ENCODE data around the gene GSPT1. TPM values are rescaled to one million over a fixed set of nuclear protein-coding genes. Genes with fewer than 3 reads are reported as not detected.
A peak's percentile ranks its signal among the peaks of the same experiment; 100 is the strongest.
"Not testable (repeated sequence)": the region's sequence is repeated elsewhere in the genome, so short reads cannot be mapped to it uniquely, and the experiment has no call there.

The GSPT1 gene
- polyA plus RNA-seq, 4 donors, result 27.3 to 79.7 (median 42.2) TPM

- DNase-seq (peak; percentile 25 to 93), FAIRE-seq (no peak)
- WGBS, 3 donors, result 25 to 61% (median 36%) methylated on average over 10 of the region's 10 CpGs
- Histone ChIP-seq H3K36me3 (ENCODE audit: control insufficient read depth in 3 of 3, insufficient read depth in 2 of 3, low read depth in 1 of 3, low read length in 3 of 3) (no peaks in the 10 kb centered on the region), H3K27ac (ENCODE audit: low read depth in 1 of 3, low read length in 2 of 3) (peak overlapping the region in 1 of 3 donors; percentile 46), H3K9me3 (ENCODE audit: control insufficient read depth in 2 of 2, insufficient read depth in 1 of 2, low read depth in 1 of 2, low read length in 1 of 2) (peaks cover 0 to 3% of the 10 kb centered on the region in 2 donors), H3K4me3 (ENCODE audit: low read depth in 1 of 3, low read length in 3 of 3) (no peak overlapping the region), H3K4me1 (ENCODE audit: control insufficient read depth in 3 of 3, insufficient read depth in 2 of 3, low read depth in 1 of 3, low read length in 2 of 3) (no peaks in the 10 kb centered on the region), H3K27me3 (ENCODE audit: control insufficient read depth in 3 of 3, insufficient read depth in 3 of 3, low read length in 3 of 3) (no peaks in the 10 kb centered on the region)
Observed at GRCh38 chr16:11819798-11820197, 96.0 kb downstream of the GSPT1 start.

- H3K4me1 ChIP-seq (ENCODE audit: control insufficient read depth in 3 of 3, insufficient read depth in 2 of 3, low read depth in 1 of 3, low read length in 2 of 3); H3K36me3 ChIP-seq (ENCODE audit: control insufficient read depth in 3 of 3, insufficient read depth in 2 of 3, low read depth in 1 of 3, low read length in 3 of 3); H3K9me3 ChIP-seq (ENCODE audit: control insufficient read depth in 2 of 2, insufficient read depth in 1 of 2, low read depth in 1 of 2, low read length in 1 of 2); H3K27me3 ChIP-seq (ENCODE audit: control insufficient read depth in 3 of 3, insufficient read depth in 3 of 3, low read length in 3 of 3); DNase-seq; H3K27ac ChIP-seq (ENCODE audit: low read depth in 1 of 3, low read length in 2 of 3); H3K4me3 ChIP-seq (ENCODE audit: low read depth in 1 of 3, low read length in 3 of 3); FAIRE-seq: not testable (repeated sequence)
- WGBS, 3 donors, result 91 to 93% (median 92%) methylated on average over 13 of the region's 13 CpGs
Observed at GRCh38 chr16:11818970-11819369, 96.8 kb downstream of the GSPT1 start.

Other genes starting within 250 kb of the GSPT1 start
- 10 to 100 TPM in 1 of 4 donors, 1 to 10 TPM in 3; 6.1 to 15.7 (median 9.6) TPM for gene SNN, start 247.5 kb downstream of the GSPT1 start, polyA plus RNA-seq
- 10 to 100 TPM; 47.6 to 73.4 (median 49.7) TPM for gene TXNDC11, start 173.1 kb downstream of the GSPT1 start, polyA plus RNA-seq
- 10 to 100 TPM; 21.2 to 51.7 (median 36.9) TPM for gene ZC3H7A, start 118.7 kb downstream of the GSPT1 start, polyA plus RNA-seq
- gene RSL1D1, start 64.4 kb downstream of the GSPT1 start, polyA plus RNA-seq, result 100 to 1,000 TPM in 2 of 4 donors, 10 to 100 TPM in 2; 53.0 to 243 (median 97.9) TPM
- 10 to 100 TPM in 1 of 4 donors, 1 to 10 TPM in 2, not detected in 1; 5.1 to 25.3 (median 5.5) TPM for gene NPIPB2, start 26.1 kb upstream of the GSPT1 start, polyA plus RNA-seq
- 10 to 100 TPM in 1 of 4 donors, 1 to 10 TPM in 1, under 1 TPM in 1, not detected in 1; 0.04 to 19.7 (median 1.8) TPM for gene TNFRSF17, start 49.3 kb upstream of the GSPT1 start, polyA plus RNA-seq
- gene SNX29, start 60.8 kb upstream of the GSPT1 start, polyA plus RNA-seq, result 1 to 10 TPM in 3 of 4 donors, under 1 TPM in 1; 0.89 to 3.7 (median 2.5) TPM